Left hindlimb (tissue), 1 donor: ENCODE data around the gene CD4.

Source experiments
- DNase-seq: peaks from one replicate; pipeline ENCODE4 v3.0.0-alpha.2; 2018

The CD4 gene

GRCh38 chr12:6765634-6766581, 23.4 kb upstream of the CD4 start, which contains the start of gene PTMS:
Gene PTMS, plus strand, starts transcription at chr12:6766363. Its CDS starts 343 bp downstream, at chr12:6766706.
- peak; percentile 96 for DNase-seq

DNA sequence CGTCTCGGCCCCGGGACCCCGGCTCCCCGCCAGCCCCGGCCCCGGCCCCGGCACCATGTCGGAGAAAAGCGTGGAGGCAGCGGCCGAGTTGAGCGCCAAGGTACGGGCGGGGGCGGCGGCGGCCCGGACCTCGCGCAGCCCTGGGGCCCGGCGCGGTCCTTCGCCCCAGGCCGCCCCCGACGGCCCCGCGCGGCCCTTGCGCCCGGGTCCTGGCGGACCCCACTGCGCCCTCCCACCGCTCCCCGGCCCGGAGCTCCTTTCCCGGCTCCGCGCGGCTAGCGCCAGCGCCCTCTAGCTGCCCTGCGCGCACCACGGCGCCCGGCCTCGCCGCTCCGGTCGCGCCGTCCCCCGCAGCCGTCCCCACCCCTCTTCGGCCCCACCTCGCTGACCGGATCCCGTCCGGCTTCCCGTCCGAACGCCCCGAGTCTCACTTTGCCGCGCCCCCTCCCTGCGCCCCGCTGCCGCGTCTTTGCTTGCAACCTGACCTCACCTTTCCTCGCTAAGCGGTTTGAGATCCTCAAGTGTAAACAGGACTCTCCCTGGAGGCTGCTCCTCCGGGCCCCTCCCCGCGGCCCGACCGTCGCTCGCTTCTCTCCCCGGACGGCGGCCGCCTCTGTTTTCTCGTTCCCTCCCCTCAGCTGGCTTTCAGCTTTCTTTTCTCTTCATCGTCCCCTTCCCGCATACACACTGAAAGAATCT, 22.5 kb upstream of the CD4 start:
- peak; percentile 86 for DNase-seq

GRCh38 chr12:6767353-6768319, 21.7 kb upstream of the CD4 start:
- DNase-seq: no peak

GRCh38 chr12:6768437-6768914, 20.9 kb upstream of the CD4 start:
- DNase-seq: no peak

- DNase-seq: peak; percentile 66
These were observed 20.3 kb upstream of the CD4 start for GRCh38 chr12:6768990-6769389.

- no peak for DNase-seq
These were observed 19.7 kb upstream of the CD4 start for GRCh38 chr12:6769666-6770065.

DNA sequence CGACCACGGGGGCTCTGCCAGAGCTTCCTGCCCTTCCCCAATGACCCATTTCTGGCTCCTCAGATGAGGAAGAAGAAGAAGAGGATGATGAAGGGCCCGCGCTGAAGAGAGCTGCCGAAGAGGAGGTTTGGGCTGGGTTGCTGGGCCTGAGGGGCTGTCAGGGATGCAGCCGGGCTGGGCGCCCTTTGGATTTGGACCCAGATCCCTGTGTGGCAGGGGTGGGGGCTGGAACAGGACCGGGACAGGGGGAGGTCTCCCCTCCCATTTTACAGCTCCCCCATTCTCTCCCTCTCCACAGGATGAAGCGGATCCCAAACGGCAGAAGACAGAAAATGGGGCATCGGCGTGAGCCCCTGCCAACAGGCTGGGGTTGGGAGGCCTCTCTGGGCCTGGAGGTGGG, 19.2 kb upstream of the CD4 start:
- no peak for DNase-seq

DNA sequence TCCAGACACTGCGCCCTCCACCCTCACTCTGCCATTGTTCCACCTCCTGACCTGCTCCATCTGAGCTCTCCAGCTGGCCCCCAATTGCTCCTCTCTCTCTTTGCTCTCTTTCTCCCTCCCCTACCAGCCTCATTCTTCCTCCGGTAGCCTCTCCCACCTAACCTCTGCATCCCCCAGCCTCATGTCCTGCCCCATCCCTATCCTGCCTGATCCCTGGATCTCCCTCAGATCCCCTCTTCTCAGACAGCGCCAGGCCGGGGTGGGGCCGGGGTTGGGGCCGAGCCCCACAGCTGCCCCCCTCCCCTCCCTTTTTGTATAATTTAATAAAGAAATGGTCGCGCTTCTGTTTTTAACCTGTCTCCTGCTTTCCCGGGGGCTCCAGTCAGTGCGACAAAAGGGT, 18.7 kb upstream of the CD4 start:
- DNase-seq: no peak

GRCh38 chr12:6771091-6771495, 18.2 kb upstream of the CD4 start:
- DNase-seq: no peak

GRCh38 chr12:6771509-6772330, 17.6 kb upstream of the CD4 start:
- DNase-seq: no peak

GRCh38 chr12:6772331-6772695, 17.0 kb upstream of the CD4 start, which contains the start of gene LAG3:
Gene LAG3, plus strand, starts transcription at chr12:6772520. Its CDS starts 333 bp downstream, at chr12:6772853.
- DNase-seq: no peak

DNA sequence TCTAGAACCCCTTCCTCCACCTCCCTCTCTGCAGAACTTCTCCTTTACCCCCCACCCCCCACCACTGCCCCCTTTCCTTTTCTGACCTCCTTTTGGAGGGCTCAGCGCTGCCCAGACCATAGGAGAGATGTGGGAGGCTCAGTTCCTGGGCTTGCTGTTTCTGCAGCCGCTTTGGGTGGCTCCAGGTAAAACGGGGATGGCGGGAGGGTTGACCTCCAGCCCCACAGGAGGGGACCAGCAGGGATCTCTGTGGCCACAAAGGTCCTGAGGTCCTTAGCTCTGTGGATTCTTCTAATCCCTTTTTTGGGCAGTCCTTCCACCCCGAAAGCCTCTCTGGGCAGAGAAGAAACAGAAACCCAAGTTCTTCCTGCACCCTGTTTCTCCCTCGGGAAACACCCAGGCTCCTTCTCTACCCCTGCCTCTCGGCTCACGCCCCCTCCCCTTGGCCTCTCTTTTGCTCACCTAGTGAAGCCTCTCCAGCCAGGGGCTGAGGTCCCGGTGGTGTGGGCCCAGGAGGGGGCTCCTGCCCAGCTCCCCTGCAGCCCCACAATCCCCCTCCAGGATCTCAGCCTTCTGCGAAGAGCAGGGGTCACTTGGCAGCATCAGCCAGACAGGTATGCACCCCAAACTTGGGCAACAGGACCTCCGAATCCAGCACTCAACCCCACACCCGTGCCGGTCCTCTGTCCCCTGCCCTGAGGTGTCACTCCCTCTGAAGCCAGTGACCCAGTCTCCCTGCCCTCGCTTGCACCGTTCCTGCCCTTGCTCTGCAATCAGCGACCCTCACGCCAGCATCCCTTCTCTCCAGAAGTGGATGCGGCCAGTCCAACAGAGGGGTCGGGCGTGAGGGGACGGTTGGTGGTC, 16.4 kb upstream of the CD4 start:
- DNase-seq: no peak

GRCh38 chr12:6773590-6774351, 15.6 kb upstream of the CD4 start:
- no peak for DNase-seq

GRCh38 chr12:6774499-6775062, 14.7 kb upstream of the CD4 start:
- no peak for DNase-seq

- DNase-seq: no peak
These were observed 13.8 kb upstream of the CD4 start for GRCh38 chr12:6775185-6776174.

DNA sequence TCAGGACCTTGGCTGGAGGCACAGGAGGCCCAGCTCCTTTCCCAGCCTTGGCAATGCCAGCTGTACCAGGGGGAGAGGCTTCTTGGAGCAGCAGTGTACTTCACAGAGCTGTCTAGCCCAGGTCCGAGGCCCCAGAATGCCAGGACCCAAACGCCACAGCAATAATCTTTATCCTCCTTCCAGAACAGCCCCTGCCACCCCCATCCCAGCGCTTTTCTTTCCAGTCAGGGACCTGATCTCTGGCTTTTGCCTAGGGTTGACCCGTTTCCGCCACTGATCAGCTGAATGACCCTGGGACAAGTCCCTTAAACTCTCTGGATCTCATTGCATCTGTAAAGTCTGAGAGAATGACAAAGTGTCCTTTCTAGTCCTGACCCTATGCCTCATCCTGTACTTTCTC, 11.9 kb upstream of the CD4 start:
- no peak for DNase-seq

DNA sequence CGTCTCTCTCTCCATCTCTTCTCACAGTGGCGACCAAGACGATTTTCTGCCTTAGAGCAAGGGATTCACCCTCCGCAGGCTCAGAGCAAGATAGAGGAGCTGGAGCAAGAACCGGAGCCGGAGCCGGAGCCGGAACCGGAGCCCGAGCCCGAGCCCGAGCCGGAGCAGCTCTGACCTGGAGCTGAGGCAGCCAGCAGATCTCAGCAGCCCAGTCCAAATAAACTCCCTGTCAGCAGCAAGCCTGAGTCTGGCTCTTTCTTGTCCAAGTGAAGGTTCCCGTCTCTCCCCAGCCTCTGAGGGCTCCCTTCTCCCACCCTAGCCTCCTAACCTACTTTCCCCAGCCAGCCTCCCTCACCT, 11.1 kb upstream of the CD4 start:
- DNase-seq: no peak
